Neural cell (in vitro differentiated cells): ENCODE measurements around the gene CYREN.

Experiments
- EZH2 ChIP-seq: fragments of 200-600, 300-800 bp; shearing (Covaris generic), sonication (generic); IDR thresholded peaks from 2 replicates; pipeline ENCODE4 v1.6.1; 2014; ENCODE audit warnings: antibody characterized with exemption, low read length, borderline replicate concordance, mild to moderate bottlenecking; ENCODE audit not compliant: insufficient read depth, poor library complexity, severe bottlenecking
- TF ChIP-seq, protein P1 (sequence below): fragments of 450-650 bp; IDR thresholded peaks from 2 replicates; pipeline ENCODE4 v1.5.1; 2014; ENCODE audit warnings: antibody characterized with exemption, mild to moderate bottlenecking, moderate library complexity; ENCODE audit not compliant: poor library complexity, severe bottlenecking

DNA sequence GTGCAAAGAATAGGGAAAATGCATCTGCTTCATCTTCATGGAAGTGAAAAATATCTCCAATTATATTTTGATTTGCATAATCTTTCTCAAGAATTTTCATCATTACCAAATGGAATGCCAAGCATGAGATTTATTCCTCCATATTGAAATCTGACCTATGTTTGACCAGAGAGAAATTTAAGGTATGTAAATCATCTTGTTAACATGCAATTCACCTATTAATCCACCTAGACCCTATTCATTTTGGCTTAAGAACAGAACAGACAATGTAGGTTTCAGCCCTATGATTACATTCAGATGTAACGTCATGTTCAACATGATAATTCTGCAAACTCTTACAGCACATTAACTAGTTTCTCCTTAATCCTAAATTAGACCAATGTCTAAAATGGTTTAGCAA is 53.4 kb downstream of the CYREN start:
- TF ChIP-seq, protein P1, sequence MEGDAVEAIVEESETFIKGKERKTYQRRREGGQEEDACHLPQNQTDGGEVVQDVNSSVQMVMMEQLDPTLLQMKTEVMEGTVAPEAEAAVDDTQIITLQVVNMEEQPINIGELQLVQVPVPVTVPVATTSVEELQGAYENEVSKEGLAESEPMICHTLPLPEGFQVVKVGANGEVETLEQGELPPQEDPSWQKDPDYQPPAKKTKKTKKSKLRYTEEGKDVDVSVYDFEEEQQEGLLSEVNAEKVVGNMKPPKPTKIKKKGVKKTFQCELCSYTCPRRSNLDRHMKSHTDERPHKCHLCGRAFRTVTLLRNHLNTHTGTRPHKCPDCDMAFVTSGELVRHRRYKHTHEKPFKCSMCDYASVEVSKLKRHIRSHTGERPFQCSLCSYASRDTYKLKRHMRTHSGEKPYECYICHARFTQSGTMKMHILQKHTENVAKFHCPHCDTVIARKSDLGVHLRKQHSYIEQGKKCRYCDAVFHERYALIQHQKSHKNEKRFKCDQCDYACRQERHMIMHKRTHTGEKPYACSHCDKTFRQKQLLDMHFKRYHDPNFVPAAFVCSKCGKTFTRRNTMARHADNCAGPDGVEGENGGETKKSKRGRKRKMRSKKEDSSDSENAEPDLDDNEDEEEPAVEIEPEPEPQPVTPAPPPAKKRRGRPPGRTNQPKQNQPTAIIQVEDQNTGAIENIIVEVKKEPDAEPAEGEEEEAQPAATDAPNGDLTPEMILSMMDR, result no peak
- TF ChIP-seq EZH2, result no peak
